NCI-H1105 treated with DMSO at 0.1 percent for 48 hours (cell line): Measurements from ENCODE around the gene CHST11.

Experiments
- DNase-seq: peaks from one replicate; lab custom pipeline; 2025; lab: John Stamatoyannopoulos, UW

Gene CHST11

DNA sequence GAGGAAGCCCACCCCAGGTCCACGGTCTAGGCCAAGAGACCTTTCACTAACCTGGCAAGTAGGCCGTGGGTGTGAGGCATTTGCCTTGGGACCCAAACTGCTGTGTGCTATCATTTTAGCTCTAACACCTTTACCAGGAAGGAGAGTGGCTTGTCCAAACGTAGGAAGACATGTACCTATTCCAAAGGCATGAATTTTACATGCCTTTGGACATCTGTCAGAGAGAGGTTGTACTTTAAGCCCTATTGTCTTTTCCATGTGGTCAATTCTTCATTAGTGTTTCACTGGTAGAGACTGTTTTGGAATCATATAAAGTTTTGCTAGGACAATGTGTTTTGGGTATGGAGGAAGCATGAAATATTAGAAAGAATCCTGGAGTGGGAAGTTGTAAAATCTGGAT, 352.5 kb downstream of the CHST11 start:
- DNase-seq, result no peak

GRCh38 chr12:104809706-104810385, 353.1 kb downstream of the CHST11 start:
- DNase-seq, result no peak
